Activated CD4-positive, alpha-beta T cell treated with anti-CD3 and anti-CD28 coated beads, Interleukin-2, amount 50 U/mL, for 4 hours (primary cell): ENCODE measurements around the gene TSC22D2.
"Not testable (repeated sequence)": the region's sequence is repeated elsewhere in the genome, so short reads cannot be mapped to it uniquely, and the experiment has no call there.

ENCODE experiments used
- DNase-seq, 2 experiments: peaks; one replicate each; pipeline ENCODE4 v3.0.0-alpha.2; 2020

TSC22D2 gene

GRCh38 chr3:150490277-150490986 is 82.3 kb downstream of the TSC22D2 start:
- no peak for DNase-seq

- DNase-seq, result no peak
Observed at GRCh38 chr3:150494411-150494977, 86.4 kb downstream of the TSC22D2 start.

DNA sequence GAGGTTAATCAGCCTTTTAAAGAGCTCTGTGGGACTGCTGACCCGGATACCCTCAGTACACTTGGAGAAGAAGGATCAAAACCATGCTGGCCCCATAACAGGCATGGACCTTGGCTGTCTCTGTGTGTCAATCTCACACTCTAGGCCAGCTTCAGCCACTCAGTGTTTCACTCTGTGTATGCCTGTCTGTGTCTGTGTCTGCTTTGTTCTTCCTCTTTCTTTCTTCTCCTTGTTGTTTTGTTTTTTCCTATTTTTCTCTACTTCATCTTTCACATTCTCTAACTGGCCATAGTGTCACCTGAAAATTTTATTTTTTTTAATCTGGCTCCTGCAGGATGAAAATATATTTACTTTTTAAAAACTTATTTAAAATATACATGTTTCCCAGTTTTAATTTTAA is 87.1 kb downstream of the TSC22D2 start:
- DNase-seq, result no peak

DNA sequence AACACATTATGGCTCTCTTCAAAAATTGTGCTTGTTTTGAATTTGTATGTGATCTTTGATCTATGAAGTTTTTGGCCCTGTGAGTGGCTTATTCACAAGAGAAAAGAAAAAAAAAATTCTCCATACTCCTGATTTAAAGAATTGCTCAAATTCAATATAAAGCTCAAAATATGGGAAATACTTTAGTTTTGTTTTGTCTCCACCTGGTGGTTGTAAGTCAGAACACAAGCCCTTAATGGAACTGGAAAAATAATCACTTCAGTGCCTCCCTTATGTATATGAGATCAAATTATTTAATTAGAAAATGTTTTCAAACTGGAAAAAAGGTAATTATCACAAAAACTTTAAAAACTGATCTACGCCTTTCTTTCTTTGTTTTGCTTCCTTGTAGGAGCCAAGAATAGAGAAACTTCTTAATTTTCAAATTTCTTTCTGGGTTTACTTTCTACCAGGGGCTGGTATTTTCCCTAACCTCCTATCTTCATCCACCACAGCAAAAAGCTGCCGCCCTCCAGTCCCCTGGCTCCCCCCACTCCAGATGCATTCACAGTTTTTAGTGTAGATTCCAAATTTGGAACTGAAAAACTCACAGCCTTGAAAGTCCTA is 87.6 kb downstream of the TSC22D2 start:
- no peak for DNase-seq

DNA sequence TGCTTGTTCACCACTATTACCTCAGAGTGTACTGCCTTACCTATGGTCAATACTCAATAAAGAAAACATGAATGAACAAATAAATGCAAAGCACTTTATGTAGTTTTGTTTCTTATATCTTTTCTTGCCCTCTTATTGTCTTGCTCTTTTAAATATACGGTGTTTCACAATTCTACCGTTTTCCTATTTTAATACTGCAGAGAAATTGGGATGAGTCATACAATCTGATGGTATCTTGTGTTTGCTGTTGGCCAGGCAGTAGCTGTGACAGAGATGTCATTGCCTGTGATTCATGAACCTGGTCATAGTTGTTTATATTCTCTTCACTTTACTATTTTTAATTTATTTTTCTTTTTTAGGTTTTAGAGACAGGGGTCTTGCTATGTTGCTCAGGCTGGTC is 89.9 kb downstream of the TSC22D2 start:
- no peak for DNase-seq

GRCh38 chr3:150500960-150501359 is 92.9 kb downstream of the TSC22D2 start:
- DNase-seq, result not testable (repeated sequence)

DNA sequence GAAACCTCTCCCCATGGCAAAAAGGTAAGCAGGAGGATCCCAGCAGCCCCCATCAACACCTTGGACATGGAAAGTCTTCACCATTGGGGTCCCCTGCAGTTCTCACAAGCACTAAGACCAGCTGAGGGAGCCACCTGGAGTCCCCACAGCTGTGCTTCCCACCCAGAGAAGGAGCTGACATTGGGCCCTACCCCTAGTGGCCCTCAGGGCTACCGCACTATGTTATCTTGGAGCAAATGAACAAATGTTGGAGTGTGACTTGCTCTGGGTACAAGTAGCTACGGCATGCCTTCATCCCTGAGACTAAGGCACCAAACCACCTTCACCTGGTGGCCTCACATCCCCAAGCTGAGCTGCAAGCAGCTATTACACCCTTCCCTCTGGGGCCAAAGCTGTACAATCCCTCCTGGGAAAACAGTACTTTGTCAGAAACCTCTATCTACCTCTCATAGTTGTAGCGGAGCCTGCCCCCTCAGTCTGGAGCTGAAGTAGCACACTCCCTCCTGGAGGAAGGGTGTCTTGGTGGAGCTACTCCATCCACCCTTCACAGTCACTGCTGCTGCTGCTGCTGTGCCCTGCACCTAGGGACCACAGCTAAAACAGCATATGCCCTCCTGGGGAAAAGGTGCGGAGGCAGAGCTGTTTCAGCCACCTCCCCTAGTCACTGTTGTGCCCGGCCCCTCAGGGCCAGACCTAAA is 95.5 kb downstream of the TSC22D2 start:
- DNase-seq, result no peak

- no peak for DNase-seq
Observed at GRCh38 chr3:150504483-150504882, 96.4 kb downstream of the TSC22D2 start.

DNA sequence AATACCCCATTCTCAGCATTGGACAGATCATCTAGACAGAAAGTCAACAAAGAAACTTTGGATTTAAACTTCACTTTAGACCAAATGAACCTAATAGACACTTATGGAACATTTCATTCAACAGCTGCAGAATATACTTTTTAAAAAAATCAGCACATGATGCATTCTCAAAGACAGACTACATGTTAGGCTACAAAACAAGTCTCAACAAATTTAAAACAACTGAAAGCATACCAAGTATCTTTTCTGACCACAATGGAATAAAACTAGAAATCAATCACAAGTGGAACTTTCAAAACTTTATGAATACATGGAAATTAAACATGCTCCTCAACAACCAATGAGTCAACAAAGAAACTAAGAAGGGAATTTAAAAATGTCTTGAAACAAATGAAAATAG is 100.3 kb downstream of the TSC22D2 start:
- DNase-seq, result no peak

DNA sequence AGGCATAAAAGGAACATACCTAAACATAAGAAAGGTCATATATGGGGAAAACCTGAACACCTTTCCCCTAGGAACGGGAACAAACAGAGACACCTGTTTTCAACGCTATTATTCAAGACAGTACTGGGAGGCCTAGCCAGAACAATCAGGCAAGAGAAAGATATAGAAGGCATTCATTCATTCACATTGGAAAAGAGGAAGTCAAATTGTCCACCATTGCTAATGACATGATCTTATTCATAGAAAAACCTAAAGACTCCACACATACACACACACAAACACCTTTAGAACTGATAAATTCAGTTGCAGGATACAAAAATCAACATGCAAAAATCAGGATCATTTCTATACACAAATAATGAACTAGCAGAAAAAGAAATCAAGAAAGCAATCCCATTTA is 101.7 kb downstream of the TSC22D2 start:
- no peak for DNase-seq

DNA sequence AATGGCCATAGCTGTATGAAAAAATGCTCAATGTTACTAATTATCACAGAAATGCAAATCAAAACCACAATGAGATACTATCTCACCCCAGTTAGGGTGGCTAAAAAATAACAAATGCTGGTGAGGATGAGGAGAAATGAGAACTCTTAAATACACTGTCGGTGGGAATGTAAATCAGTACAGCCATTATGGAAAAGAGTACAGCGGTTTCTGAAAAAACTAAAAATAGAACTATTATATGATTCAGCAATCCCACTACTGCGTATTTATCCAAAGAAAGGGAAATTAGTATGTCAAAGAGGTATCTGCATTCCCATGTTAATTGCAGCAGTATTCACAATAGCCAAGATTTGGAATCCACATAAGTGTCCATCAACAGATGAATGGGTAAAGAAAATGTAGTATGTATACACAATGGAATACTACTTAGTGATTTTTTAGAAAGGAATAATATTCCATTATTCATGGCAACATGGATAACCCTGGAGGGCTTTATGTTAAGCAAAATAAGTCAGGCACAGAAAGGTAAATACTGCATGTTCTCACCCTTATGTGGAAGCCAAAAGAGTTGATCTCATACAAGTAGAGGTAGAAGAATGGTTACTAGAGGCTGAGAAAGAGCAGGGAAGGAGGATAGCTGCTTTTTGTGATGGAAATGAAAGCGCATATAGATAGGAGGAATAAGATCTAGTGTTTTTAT is 103.2 kb downstream of the TSC22D2 start:
- no peak for DNase-seq

- DNase-seq, result no peak
Observed at GRCh38 chr3:150515210-150515609, 107.1 kb downstream of the TSC22D2 start.
